ENCODE measurements around the gene GTF2F2.
A peak's percentile ranks its signal among the peaks of the same experiment; 100 is the strongest.

GTF2F2 gene

GRCh38 chr13:45107539-45107938 lies 12.8 kb upstream of the GTF2F2 start:
- no peak overlapping the region for H3K27ac ChIP-seq
- TF ChIP-seq CTCF (IDR thresholded peaks at IDR 0.05), result no peak
- DNase-seq (ENCODE audit: low spot score), result no peak
- no peak overlapping the region for H3K4me3 ChIP-seq

GRCh38 chr13:45108716-45109101 lies 11.6 kb upstream of the GTF2F2 start:
- no peak overlapping the region for H3K4me3 ChIP-seq
- no peak for DNase-seq (ENCODE audit: low spot score)
- no peak for TF ChIP-seq CTCF (IDR thresholded peaks at IDR 0.05)
- H3K27ac ChIP-seq, result no peak overlapping the region

GRCh38 chr13:45109102-45109720 lies 11.1 kb upstream of the GTF2F2 start:
- no peak for DNase-seq (ENCODE audit: low spot score)
- H3K4me3 ChIP-seq, result no peak overlapping the region
- no peak for TF ChIP-seq CTCF (IDR thresholded peaks at IDR 0.05)

GRCh38 chr13:45113233-45114224 lies 6.8 kb upstream of the GTF2F2 start:
- TF ChIP-seq CTCF (IDR thresholded peaks at IDR 0.05), result no peak
- no peak overlapping the region for H3K4me3 ChIP-seq
- no peak overlapping the region for H3K27ac ChIP-seq
- DNase-seq (ENCODE audit: low spot score), result no peak

More at GRCh38 chr13:45109102-45109720, 11.1 kb upstream of the GTF2F2 start:
- no peak overlapping the region for H3K27ac ChIP-seq

- Histone ChIP-seq H3K4me3 (peak overlapping the region; percentile 88), H3K27ac (peak overlapping the region; percentile 63 to 79)
- no peak for TF ChIP-seq CTCF (IDR thresholded peaks at IDR 0.05)
- no peak for DNase-seq (ENCODE audit: low spot score)
Observed at GRCh38 chr13:45119469-45119990, 780 bp upstream of the GTF2F2 start.

GRCh38 chr13:45120967-45121831 lies 889 bp downstream of the GTF2F2 start:
- H3K27ac ChIP-seq, result peak overlapping the region; percentile 63 to 79
- no peak for TF ChIP-seq CTCF (IDR thresholded peaks at IDR 0.05)
- DNase-seq (ENCODE audit: low spot score), result no peak
- peak overlapping the region; percentile 88 for H3K4me3 ChIP-seq

Data from coronary artery (tissue), 2 donors.